Limb (tissue), 2 donors: ENCODE data around the gene RCBTB1.
"Not testable (repeated sequence)": the region's sequence is repeated elsewhere in the genome, so short reads cannot be mapped to it uniquely, and the experiment has no call there.

Experiments used
- DNase-seq, 2 donors: peaks; one replicate each; pipeline ENCODE4 v3.0.0-alpha.2; 2016; ENCODE audit errors: extremely low spot score in 2 of 2

Gene RCBTB1

GRCh38 chr13:49604570-49604969 lies 19.2 kb upstream of the RCBTB1 start:
- no peak for DNase-seq

GRCh38 chr13:49602615-49603014 lies 17.3 kb upstream of the RCBTB1 start:
- not testable (repeated sequence) for DNase-seq

- no peak for DNase-seq
These were observed 16.6 kb upstream of the RCBTB1 start for GRCh38 chr13:49602005-49602404.

GRCh38 chr13:49597043-49597641 lies 11.8 kb upstream of the RCBTB1 start:
- DNase-seq: no peak

- no peak for DNase-seq
These were observed 10.9 kb upstream of the RCBTB1 start for GRCh38 chr13:49596221-49596620.

- DNase-seq: no peak
These were observed 9.2 kb upstream of the RCBTB1 start for GRCh38 chr13:49594576-49594975.

- DNase-seq: not testable (repeated sequence)
These were observed 8.5 kb upstream of the RCBTB1 start for GRCh38 chr13:49593876-49594275.

GRCh38 chr13:49590714-49591113 lies 5.4 kb upstream of the RCBTB1 start:
- DNase-seq: not testable (repeated sequence)

- no peak for DNase-seq
These were observed 2.0 kb upstream of the RCBTB1 start for GRCh38 chr13:49587311-49587847.

- DNase-seq: no peak
These were observed 1.4 kb upstream of the RCBTB1 start for GRCh38 chr13:49586717-49587116.

- no peak for DNase-seq
These were observed 581 bp downstream of the RCBTB1 start for GRCh38 chr13:49584771-49585182.

GRCh38 chr13:49580980-49581680 lies 4.2 kb downstream of the RCBTB1 start:
- no peak for DNase-seq

GRCh38 chr13:49579501-49579900 lies 5.9 kb downstream of the RCBTB1 start:
- DNase-seq: no peak

GRCh38 chr13:49571299-49572240 lies 13.8 kb downstream of the RCBTB1 start:
- no peak for DNase-seq

GRCh38 chr13:49569993-49570689 lies 15.2 kb downstream of the RCBTB1 start:
- no peak for DNase-seq

- DNase-seq: no peak
These were observed 17.9 kb downstream of the RCBTB1 start for GRCh38 chr13:49567491-49567890.

GRCh38 chr13:49566461-49566860 lies 18.9 kb downstream of the RCBTB1 start:
- no peak for DNase-seq

GRCh38 chr13:49565461-49565860 lies 19.9 kb downstream of the RCBTB1 start:
- DNase-seq: not testable (repeated sequence)

- DNase-seq: no peak
These were observed 21.8 kb downstream of the RCBTB1 start for GRCh38 chr13:49563516-49563915.

- DNase-seq: no peak
These were observed 24.3 kb downstream of the RCBTB1 start for GRCh38 chr13:49561062-49561410.
